IMR-90 (cell line): Measurements from ENCODE around the gene SNED1. TPM values are rescaled to one million over a fixed set of nuclear protein-coding genes. Genes with fewer than 3 reads are reported as not detected.

Experiments
- ATAC-seq: fragments of 200-7000 bp; cut with Tn5 transposase; 2 replicates; pipeline ENCODE4 v1.9.1; 2020; ENCODE audit warnings: low read depth, mild to moderate bottlenecking, moderate library complexity
- BruUV-seq: library from RNA; stranded (reverse); fragments of 400-500 nt; replicated peaks from 2 replicates; lab custom pipeline; 2021; lab: Mats Ljungman, UMichigan
- CTCF ChIA-PET: fragments of 300-600 bp; formaldehyde crosslinking; extraction: SDS; loops from one replicate; lab custom pipeline; 2021; ENCODE audit warnings: antibody characterized with exemption; lab: Yijun Ruan, JAX
- POLR2A ChIA-PET: fragments of 300-600 bp; sonication (Branson Sonifier 250); formaldehyde crosslinking; loops from one replicate; lab custom pipeline; 2022; ENCODE audit warnings: antibody characterized with exemption; ENCODE audit not compliant: unreplicated experiment; lab: Charles Lee
- DNase-seq: peaks from one replicate; pipeline ENCODE4 v3.0.0; 2013
- H2AFZ ChIP-seq: replicated peaks from 2 replicates; pipeline ENCODE3; 2013; ENCODE audit warnings: low read length, mild to moderate bottlenecking; ENCODE audit not compliant: poor library complexity
- H2AK5ac ChIP-seq: 2 replicates; pipeline ENCODE4 v1.6.1; 2013; ENCODE audit warnings: low read depth, low read length, inconsistent platforms
- H2AK9ac ChIP-seq: replicated peaks from 2 replicates; pipeline ENCODE3; 2013; ENCODE audit warnings: mild to moderate bottlenecking, low read depth, low read length, moderate library complexity; ENCODE audit not compliant: poor library complexity
- H2BK120ac ChIP-seq: 2 replicates; pipeline ENCODE4 v1.6.1; 2013; ENCODE audit warnings: low read depth, low read length, inconsistent platforms
- H2BK15ac ChIP-seq: 3 replicates; pipeline ENCODE4 v1.6.1; 2013; ENCODE audit warnings: low read depth, low read length, inconsistent platforms
- H2BK20ac ChIP-seq: 2 replicates; pipeline ENCODE4 v1.6.1; 2013; ENCODE audit warnings: low read depth, mild to moderate bottlenecking, inconsistent platforms, low read length, moderate library complexity
- H2BK5ac ChIP-seq: 2 replicates; pipeline ENCODE4 v1.6.1; 2013; ENCODE audit warnings: mild to moderate bottlenecking, low read depth, low read length, inconsistent platforms; ENCODE audit not compliant: poor library complexity, severe bottlenecking
- H3K14ac ChIP-seq: replicated peaks from 2 replicates; pipeline ENCODE4 v1.6.1; 2013; ENCODE audit warnings: low read depth, low read length, inconsistent platforms
- H3K18ac ChIP-seq: 2 replicates; pipeline ENCODE4 v1.6.1; 2013; ENCODE audit warnings: low read depth, low read length, control low read depth
- H3K23ac ChIP-seq: 2 replicates; pipeline ENCODE4 v1.6.1; 2013; ENCODE audit warnings: low read depth, low read length, inconsistent platforms
- H3K27ac ChIP-seq: 2 replicates; pipeline ENCODE4 v1.5.1; 2013; ENCODE audit warnings: mild to moderate bottlenecking, control low read depth, low read length; ENCODE audit not compliant: insufficient read depth
- H3K27me3 ChIP-seq: 2 replicates; pipeline ENCODE4 v1.6.1; 2013; ENCODE audit warnings: low read length; ENCODE audit not compliant: control insufficient read depth, insufficient read depth
- H3K36me3 ChIP-seq: 2 replicates; pipeline ENCODE4 v1.6.1; 2013; ENCODE audit warnings: low read length, mixed read lengths; ENCODE audit not compliant: control insufficient read depth, insufficient read depth
- H3K4ac ChIP-seq: 2 replicates; pipeline ENCODE4 v1.6.1; 2013; ENCODE audit warnings: low read depth, low read length, inconsistent platforms
- H3K4me1 ChIP-seq: 2 replicates; pipeline ENCODE4 v1.6.1; 2013; ENCODE audit warnings: low read length, mixed read lengths; ENCODE audit not compliant: control insufficient read depth, insufficient read depth
- H3K4me2 ChIP-seq: 2 replicates; pipeline ENCODE4 v1.6.1; 2013; ENCODE audit warnings: low read depth, mild to moderate bottlenecking, control low read depth, low read length, moderate library complexity
- H3K4me3 ChIP-seq: 2 replicates; pipeline ENCODE4 v1.5.1; 2013; ENCODE audit warnings: low read depth, mild to moderate bottlenecking, control low read depth, low read length, moderate library complexity; ENCODE audit not compliant: insufficient read depth
- H3K56ac ChIP-seq: 2 replicates; pipeline ENCODE4 v1.6.1; 2013; ENCODE audit warnings: low read length, inconsistent platforms; ENCODE audit not compliant: insufficient read depth; ENCODE audit errors: extremely low read depth
- H3K79me1 ChIP-seq, 2 experiments: 2 replicates each; pipeline ENCODE4 v1.6.1; 2013; ENCODE audit warnings: low read length in 2 of 2, inconsistent platforms in 1 of 2, low read depth in 1 of 2
- H3K9ac ChIP-seq: 2 replicates; pipeline ENCODE4 v1.6.1; 2013; ENCODE audit warnings: low read depth, low read length, control low read depth
- H3K9me1 ChIP-seq: 2 replicates; pipeline ENCODE4 v1.6.1; 2013; ENCODE audit warnings: low read length, inconsistent platforms; ENCODE audit not compliant: insufficient read depth
- H3K9me3 ChIP-seq: 2 replicates; pipeline ENCODE4 v1.6.1; 2013; ENCODE audit warnings: low read length; ENCODE audit not compliant: control insufficient read depth, insufficient read depth
- H4K20me1 ChIP-seq: 2 replicates; pipeline ENCODE4 v1.6.1; 2013; ENCODE audit warnings: low read length, inconsistent platforms; ENCODE audit not compliant: insufficient read depth
- H4K5ac ChIP-seq: 2 replicates; pipeline ENCODE4 v1.6.1; 2013; ENCODE audit warnings: mild to moderate bottlenecking, low read depth, low read length, control low read depth
- H4K8ac ChIP-seq, 2 experiments: 2 replicates each; pipeline ENCODE4 v1.6.1; 2013; ENCODE audit warnings: low read depth in 2 of 2, low read length in 2 of 2, control low read depth in 1 of 2, inconsistent platforms in 1 of 2
- H4K91ac ChIP-seq: 2 replicates; pipeline ENCODE4 v1.6.1; 2013; ENCODE audit warnings: low read depth, low read length, inconsistent platforms; ENCODE audit not compliant: insufficient read depth
- CEBPB ChIP-seq: IDR thresholded peaks from 2 replicates; pipeline ENCODE4 v1.6.1; 2012; ENCODE audit warnings: low read depth, low read length, improper control_type of control experiment
- MAZ ChIP-seq: IDR thresholded peaks from 2 replicates; pipeline ENCODE4 v1.6.1; 2012; ENCODE audit warnings: low read depth, mild to moderate bottlenecking, low read length, improper control_type of control experiment, moderate library complexity, borderline replicate concordance
- RFX5 ChIP-seq: IDR thresholded peaks from 2 replicates; pipeline ENCODE4 v1.8.0; 2012; ENCODE audit warnings: low read depth, mild to moderate bottlenecking, low read length, moderate library complexity
- WGBS, 2 experiments: methylation state at CpG; one replicate each; pipeline versions ENCODE4 v1.1.5 to v1.1.7; 2013; ENCODE audit warnings: missing lambda C conversion rate in 2 of 2; ENCODE audit not compliant: insufficient read length in 1 of 2; ENCODE audit errors: extremely low coverage in 2 of 2; 5-methylcytosine and 5-hydroxymethylcytosine counted together
- dilution Hi-C: fragments of 300-500 bp; cut with HindIII; formaldehyde crosslinking; loops from one replicate; pipeline ENCODE4 v1.14.3; 2018; ENCODE audit warnings: low sequenced_read_pairs; ENCODE audit not compliant: unreplicated experiment
- in situ Hi-C: fragments of 300-500 bp; cut with MboI; formaldehyde crosslinking; loops from 3 replicates; pipeline ENCODE4 v1.14.3; 2019; ENCODE audit warnings: low sequenced_read_pairs, inconsistent platforms, mixed read lengths
- intact Hi-C: fragments of 100-400 bp; cut with micrococcal nuclease; formaldehyde crosslinking; loops from 2 replicates; pipeline ENCODE4 v1.10.0; 2022
- polyA plus RNA-seq, 3 experiments: library from polyadenylated mRNA; depleted of rRNA; stranded (reverse); fragments of >200 nt; gene quantifications; 2 replicates each; pipeline ENCODE4 v1.2.3, GENCODE V29; 2012; ENCODE audit warnings: low replicate concordance in 1 of 3
- total RNA-seq: library from RNA; depleted of rRNA; stranded (reverse); fragments of >200 nt; gene quantifications from 2 replicates; pipeline ENCODE4 v1.2.3, GENCODE V29; 2012

The SNED1 gene
- total and polyA plus RNA-seq, 2 of the 4 experiments (the other 2 are of a cell fraction) = 1.1 to 3.4 TPM

GRCh38 chr2:240986787-240987411, 11.5 kb upstream of the SNED1 start:
- Histone ChIP-seq H2AK5ac (peak overlapping the region; percentile 36; the same call in 1 of the 2 replicates), H4K20me1 (no peaks in the 10 kb centered on the region), H3K18ac (peak overlapping the region; percentile 26; the same call in 1 of the 2 replicates), H3K79me1 (no peaks in the 10 kb centered on the region), H3K4me3 (no peak overlapping the region), H3K27ac (peak overlapping the region; percentile 34; the same call in 1 of the 2 replicates), H2BK5ac (no peak overlapping the region), H3K9ac (no peak overlapping the region), H2BK120ac (peak overlapping the region; percentile 67), H3K27me3 (peaks cover 7% of the 10 kb centered on the region; the same call in 1 of the 2 replicates), H3K56ac (no peak overlapping the region), H3K14ac (no peak overlapping the region), H2AFZ (peak overlapping the region; percentile 21), H3K36me3 (no peaks in the 10 kb centered on the region), H3K9me1 (no peaks in the 10 kb centered on the region; the same call in 1 of the 2 replicates), H3K4ac (peak overlapping the region; percentile 72), H3K23ac (no peak overlapping the region; the same call in 1 of the 2 replicates), H2AK9ac (peak overlapping the region; percentile 18), H2BK15ac (peak overlapping the region; percentile 31; the same call in 1 of the 3 replicates), H3K4me1 (peaks cover 14% of the 10 kb centered on the region), H3K9me3 (peaks cover 11% of the 10 kb centered on the region), H4K8ac (peak overlapping the region; percentile 10 to 38; a peak in 1 of 4 replicates), H4K91ac (peak overlapping the region; percentile 67), H3K4me2 (no peak overlapping the region; the same call in 1 of the 2 replicates), H4K5ac (peak overlapping the region; percentile 5; the same call in 1 of the 2 replicates), H2BK20ac (peak overlapping the region; percentile 0)
- dilution Hi-C loops (no loop called here), in situ Hi-C loops (loop anchor here (5.0 kb wide), 1 partner anchor 70 kb away; no protein-coding TSS in a partner anchor), intact Hi-C loops (no loop called here)
- DNase-seq (peak; percentile 65), ATAC-seq (peak; percentile 40)
- ChIA-PET CTCF (no interaction called here), POLR2A (no interaction called here)
- 65% methylated on average over 2 of the region's 11 CpGs; no CpG with 5 or more reads in 1 of the 2 experiments for WGBS, 2 experiments
- TF ChIP-seq MAZ = peak; percentile 79; the same call in 1 of the 2 replicates
- no peak for TF ChIP-seq RFX5
- peak; percentile 93 for TF ChIP-seq CEBPB
- no TSS peak for BruUV-seq
